ENCODE results near the gene SNAP29.

- TF ChIP-seq CTCF (conservative IDR thresholded peaks at IDR 0.05; ENCODE audit: low read length), result no peak
- no peak for TF ChIP-seq EZH2phosphoT487 (IDR thresholded peaks at IDR 0.05; ENCODE audit: borderline replicate concordance)
Measured at GRCh38 chr22:20875296-20875695, 16.5 kb downstream of the SNAP29 start.

Data from Loucy (cell line).